Mesenchymal stem cell (in vitro differentiated cells and primary cell): ENCODE measurements around the gene ELK4.

Experiments
- DNase-seq: peaks from one replicate; pipeline ENCODE4 v3.0.0-alpha.2; 2013
- H2AFZ ChIP-seq: one replicate; pipeline ENCODE4 v1.6.1; 2013; ENCODE audit warnings: low read depth, mild to moderate bottlenecking, control low read depth, inconsistent platforms, low read length, moderate library complexity
- H2AK5ac ChIP-seq: 2 replicates; pipeline ENCODE4 v1.6.1; 2013; ENCODE audit warnings: low read length, moderate library complexity, mild to moderate bottlenecking, inconsistent platforms; ENCODE audit not compliant: severe bottlenecking
- H2BK120ac ChIP-seq: one replicate; pipeline ENCODE4 v1.6.1; 2013; ENCODE audit warnings: low read depth, mild to moderate bottlenecking, inconsistent platforms, low read length, moderate library complexity
- H2BK12ac ChIP-seq, 2 experiments: one replicate each; pipeline ENCODE4 v1.6.1; 2013; ENCODE audit warnings: inconsistent platforms in 2 of 2, low read length in 2 of 2, mild to moderate bottlenecking in 2 of 2, moderate library complexity in 2 of 2, control low read depth in 1 of 2
- H2BK15ac ChIP-seq: one replicate; pipeline ENCODE4 v1.6.1; 2013; ENCODE audit warnings: mild to moderate bottlenecking, low read depth, inconsistent platforms; ENCODE audit not compliant: poor library complexity, severe bottlenecking
- H2BK5ac ChIP-seq: 2 replicates; pipeline ENCODE4 v1.6.1; 2013; ENCODE audit warnings: low read depth, mild to moderate bottlenecking, low read length, control low read depth, inconsistent platforms; ENCODE audit not compliant: poor library complexity, severe bottlenecking
- H3K14ac ChIP-seq, 2 experiments: one replicate each; pipeline ENCODE4 v1.6.1; 2013; ENCODE audit warnings: inconsistent platforms in 2 of 2, low read length in 2 of 2, control low read depth in 1 of 2, mild to moderate bottlenecking in 1 of 2, moderate library complexity in 1 of 2
- H3K18ac ChIP-seq, 2 experiments: one replicate each; pipeline ENCODE4 v1.6.1; 2013; ENCODE audit warnings: inconsistent platforms in 2 of 2, low read length in 2 of 2, control low read depth in 1 of 2, low read depth in 1 of 2, mild to moderate bottlenecking in 1 of 2
- H3K23ac ChIP-seq, 2 experiments: one replicate each; pipeline ENCODE4 v1.6.1; 2013; ENCODE audit warnings: inconsistent platforms in 2 of 2, low read length in 2 of 2, mild to moderate bottlenecking in 2 of 2, moderate library complexity in 2 of 2, control low read depth in 1 of 2
- H3K27ac ChIP-seq: 2 replicates; pipeline ENCODE4 v1.5.1; 2013; ENCODE audit warnings: mild to moderate bottlenecking, moderate library complexity, low read length, control low read depth, inconsistent platforms; ENCODE audit not compliant: poor library complexity, severe bottlenecking
- H3K27me3 ChIP-seq, 2 experiments: 2 replicates each; pipeline versions ENCODE4 v1.6.1 to v1.7.0; 2013; ENCODE audit warnings: low read length in 2 of 2, mild to moderate bottlenecking in 2 of 2, moderate library complexity in 2 of 2, control low read depth in 1 of 2, inconsistent platforms in 1 of 2; ENCODE audit not compliant: control insufficient read depth in 1 of 2, insufficient read depth in 1 of 2
- H3K36me3 ChIP-seq, 2 experiments: 2 replicates each; pipeline versions ENCODE4 v1.6.1 to v1.7.0; 2013; ENCODE audit warnings: low read length in 2 of 2, control low read depth in 1 of 2, inconsistent platforms in 1 of 2, low read depth in 1 of 2, mild to moderate bottlenecking in 1 of 2; ENCODE audit not compliant: insufficient read depth in 2 of 2, control insufficient read depth in 1 of 2
- H3K4ac ChIP-seq, 2 experiments: one replicate each; pipeline ENCODE4 v1.6.1; 2013; ENCODE audit warnings: inconsistent platforms in 2 of 2, low read length in 2 of 2, mild to moderate bottlenecking in 2 of 2, moderate library complexity in 2 of 2, control low read depth in 1 of 2, low read depth in 1 of 2
- H3K4me1 ChIP-seq: 2 replicates; pipeline ENCODE4 v1.6.1; 2013; ENCODE audit warnings: low read depth, low read length, control low read depth; ENCODE audit not compliant: control insufficient read depth, insufficient read depth
- H3K4me2 ChIP-seq: 2 replicates; pipeline ENCODE4 v1.6.1; 2013; ENCODE audit warnings: low read length, mild to moderate bottlenecking, inconsistent platforms; ENCODE audit not compliant: poor library complexity, severe bottlenecking
- H3K4me3 ChIP-seq, 2 experiments: 2 replicates each; pipeline versions ENCODE4 v1.5.1 to v1.7.0; 2013; ENCODE audit warnings: low read length in 2 of 2, mild to moderate bottlenecking in 2 of 2, control low read depth in 1 of 2, low read depth in 1 of 2; ENCODE audit not compliant: insufficient read depth in 1 of 2
- H3K79me1 ChIP-seq: replicated peaks from 2 replicates; pipeline ENCODE4 v1.6.1; 2013; ENCODE audit warnings: mild to moderate bottlenecking, control low read depth, low read length, inconsistent platforms; ENCODE audit not compliant: poor library complexity, severe bottlenecking
- H3K9ac ChIP-seq: 2 replicates; pipeline ENCODE4 v1.7.0; 2013; ENCODE audit warnings: mild to moderate bottlenecking, low read length, moderate library complexity
- H3K9me3 ChIP-seq: 2 replicates; pipeline ENCODE4 v1.7.0; 2013; ENCODE audit warnings: mild to moderate bottlenecking, low read length; ENCODE audit not compliant: control insufficient read depth
- H4K8ac ChIP-seq: one replicate; pipeline ENCODE4 v1.6.1; 2013; ENCODE audit warnings: inconsistent platforms, mild to moderate bottlenecking, low read length, moderate library complexity
- H4K91ac ChIP-seq: one replicate; pipeline ENCODE4 v1.6.1; 2013; ENCODE audit warnings: mild to moderate bottlenecking, low read length, inconsistent platforms
- WGBS: methylation state at CpG from one replicate; pipeline ENCODE4 v1.1.7; 2013; ENCODE audit warnings: mixed read lengths; 5-methylcytosine and 5-hydroxymethylcytosine counted together

ELK4 gene

GRCh38 chr1:205620269-205620668 lies 11.5 kb downstream of the ELK4 start:
- WGBS = 88% methylated on average over 6 of the region's 6 CpGs
- no peak for DNase-seq
- no peaks in the 10 kb centered on the region for H3K27me3 ChIP-seq

GRCh38 chr1:205619376-205619775 lies 12.4 kb downstream of the ELK4 start:
- Histone ChIP-seq H3K9me3 (no peaks in the 10 kb centered on the region), H3K23ac (no peak overlapping the region), H3K79me1 (peaks cover 18% of the 10 kb centered on the region), H3K27me3 (no peaks in the 10 kb centered on the region), H2BK12ac (no peak overlapping the region), H2BK120ac (no peak overlapping the region), H2BK15ac (no peak overlapping the region), H2BK5ac (no peak overlapping the region), H2AK5ac (no peak overlapping the region), H3K27ac (no peak overlapping the region), H3K4me1 (no peaks in the 10 kb centered on the region), H3K4ac (no peak overlapping the region), H3K4me3 (no peak overlapping the region), H3K14ac (no peak overlapping the region), H4K8ac (no peak overlapping the region), H3K4me2 (no peak overlapping the region), H3K9ac (no peak overlapping the region), H3K36me3 (peaks cover 24 to 72% of the 10 kb centered on the region in 2 experiments), H4K91ac (no peak overlapping the region), H3K18ac (no peak overlapping the region), H2AFZ (no peak overlapping the region)
- no CpG with 5 or more reads among the region's 3 CpGs for WGBS
- no peak for DNase-seq

More at GRCh38 chr1:205620269-205620668, 11.5 kb downstream of the ELK4 start:
- H3K4me2 ChIP-seq = no peak overlapping the region
- peaks cover 20% of the 10 kb centered on the region for H3K79me1 ChIP-seq
- H3K36me3 ChIP-seq = peaks cover 24 to 67% of the 10 kb centered on the region in 2 experiments
- H3K9ac ChIP-seq = no peak overlapping the region
- H3K9me3 ChIP-seq = no peaks in the 10 kb centered on the region
- H3K4me3 ChIP-seq = no peak overlapping the region
- no peak overlapping the region for H3K23ac ChIP-seq
- H2AFZ ChIP-seq = no peak overlapping the region
- H4K91ac ChIP-seq = no peak overlapping the region
- no peak overlapping the region for H3K14ac ChIP-seq
- no peak overlapping the region for H4K8ac ChIP-seq
- no peak overlapping the region for H2BK5ac ChIP-seq
- no peak overlapping the region for H3K18ac ChIP-seq
- no peak overlapping the region for H2BK15ac ChIP-seq
- H2AK5ac ChIP-seq = no peak overlapping the region
- H3K4ac ChIP-seq = no peak overlapping the region
- no peak overlapping the region for H2BK12ac ChIP-seq
- no peak overlapping the region for H3K27ac ChIP-seq
- H3K4me1 ChIP-seq = no peaks in the 10 kb centered on the region
- no peak overlapping the region for H2BK120ac ChIP-seq

GRCh38 chr1:205616563-205617293 lies 15.1 kb downstream of the ELK4 start:
- Histone ChIP-seq H3K23ac (no peak overlapping the region), H3K9ac (no peak overlapping the region), H3K36me3 (peaks cover 17 to 80% of the 10 kb centered on the region in 2 experiments), H3K4me3 (no peak overlapping the region), H2AFZ (no peak overlapping the region), H4K8ac (no peak overlapping the region), H3K9me3 (no peaks in the 10 kb centered on the region), H2BK5ac (no peak overlapping the region), H3K14ac (no peak overlapping the region), H3K4me2 (no peak overlapping the region), H4K91ac (no peak overlapping the region), H3K18ac (no peak overlapping the region), H2BK15ac (no peak overlapping the region), H3K79me1 (peaks cover 21% of the 10 kb centered on the region), H3K4ac (no peak overlapping the region), H3K27me3 (no peaks in the 10 kb centered on the region), H2BK120ac (no peak overlapping the region), H3K4me1 (no peaks in the 10 kb centered on the region), H2AK5ac (no peak overlapping the region), H3K27ac (no peak overlapping the region), H2BK12ac (no peak overlapping the region)
- DNase-seq = no peak
- no CpG with 5 or more reads among the region's 1 CpG for WGBS

- Histone ChIP-seq H2BK5ac (no peak overlapping the region), H3K9ac (no peak overlapping the region), H3K4me3 (no peak overlapping the region), H3K27ac (no peak overlapping the region), H3K9me3 (no peaks in the 10 kb centered on the region), H2BK15ac (no peak overlapping the region), H3K27me3 (no peaks in the 10 kb centered on the region), H4K91ac (no peak overlapping the region), H3K4ac (no peak overlapping the region), H3K23ac (no peak overlapping the region), H2BK120ac (no peak overlapping the region), H2AK5ac (no peak overlapping the region), H4K8ac (no peak overlapping the region), H3K4me1 (no peaks in the 10 kb centered on the region), H3K4me2 (no peak overlapping the region), H3K14ac (no peak overlapping the region), H2BK12ac (no peak overlapping the region), H3K18ac (no peak overlapping the region), H2AFZ (no peak overlapping the region), H3K36me3 (peaks cover 17 to 84% of the 10 kb centered on the region in 2 experiments), H3K79me1 (peaks cover 22% of the 10 kb centered on the region)
- WGBS = 82% methylated on average over 1 of the region's 1 CpG
- no peak for DNase-seq
These were observed 16.0 kb downstream of the ELK4 start for GRCh38 chr1:205615789-205616188.
